Peyer's patch (tissue), 4 donors: ENCODE measurements around the gene TTC12. TPM values are rescaled to one million over a fixed set of nuclear protein-coding genes. Genes with fewer than 3 reads are reported as not detected.

Experiments used
- DNase-seq, 3 donors: peaks; one replicate each; pipeline ENCODE4 v3.0.0-alpha.2; 2017 to 2019
- H3K27ac ChIP-seq, 4 donors: fragments of 200-600 bp; sonication (generic); one replicate each; pipeline ENCODE4 v1.5.1; 2016 to 2019
- H3K27me3 ChIP-seq, 2 donors: fragments of 200-600 bp; sonication (generic); one replicate each; pipeline ENCODE4 v1.5.1; 2019
- H3K36me3 ChIP-seq, 3 donors: fragments of 200-600 bp; sonication (generic); one replicate each; pipeline ENCODE4 v1.5.1; 2016 to 2019
- H3K4me1 ChIP-seq, 4 donors: fragments of 200-600 bp; sonication (generic); one replicate each; pipeline ENCODE4 v1.5.1; 2016 to 2019
- H3K4me3 ChIP-seq, 4 donors: fragments of 200-600 bp; sonication (generic); 1 replicate in 3 of 4; 2 replicates in 1 of 4; pipeline ENCODE4 v1.5.1; 2016 to 2019; ENCODE audit warnings: mild to moderate bottlenecking in 1 of 4
- H3K9me3 ChIP-seq, 4 donors: fragments of 200-600 bp; sonication (generic); one replicate each; pipeline ENCODE4 v1.5.1; 2016 to 2019; ENCODE audit warnings: mild to moderate bottlenecking in 1 of 4
- POLR2A ChIP-seq, 2 donors: fragments of 450-650 bp; IDR thresholded peaks; one replicate each; pipeline ENCODE4 v1.5.1; 2017; ENCODE audit warnings: antibody characterized with exemption in 2 of 2, mild to moderate bottlenecking in 2 of 2, moderate library complexity in 2 of 2
- total RNA-seq, 4 donors: library from RNA; depleted of rRNA; stranded (reverse); fragments of >200 nt; gene quantifications; one replicate each; pipeline ENCODE4 v1.1.0, GENCODE V29; 2016
- TF ChIP-seq, protein P1 (sequence below), 6 experiments: fragments of 450-650 bp in 4 of 6; fragments of 200-600 bp in 2 of 6; sonication (generic) in 1 of 6; IDR thresholded peaks; one replicate each; pipeline ENCODE4 v1.5.1; 2017 to 2019; ENCODE audit warnings: antibody characterized with exemption in 6 of 6, mild to moderate bottlenecking in 3 of 6, moderate library complexity in 1 of 6

The TTC12 gene
- total RNA-seq, 4 donors from 2014 or later, result 6.3 to 62.7 (median 19.8) TPM

DNA sequence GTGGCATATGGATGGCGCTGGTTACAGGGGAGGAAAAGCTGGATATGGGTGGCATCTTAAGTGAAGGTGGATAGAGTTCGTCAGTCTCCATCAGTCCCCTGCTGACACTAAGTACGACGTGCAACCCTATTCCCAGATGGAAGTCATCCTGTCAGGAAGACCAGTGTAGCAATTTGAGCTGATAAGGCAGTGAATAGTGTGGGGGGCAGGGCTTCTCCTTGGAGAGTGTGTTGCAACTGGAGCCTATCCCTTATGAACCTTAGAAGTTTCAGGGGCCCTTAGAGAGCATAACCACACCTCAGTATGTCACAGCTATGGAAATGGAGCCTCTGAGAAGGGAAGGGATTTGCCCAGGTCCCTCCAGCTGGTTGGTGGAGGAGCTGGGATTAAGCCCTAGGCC is 37.1 kb downstream of the TTC12 start:
- no peak overlapping the region for H3K27ac ChIP-seq
- TF ChIP-seq, protein P1, sequence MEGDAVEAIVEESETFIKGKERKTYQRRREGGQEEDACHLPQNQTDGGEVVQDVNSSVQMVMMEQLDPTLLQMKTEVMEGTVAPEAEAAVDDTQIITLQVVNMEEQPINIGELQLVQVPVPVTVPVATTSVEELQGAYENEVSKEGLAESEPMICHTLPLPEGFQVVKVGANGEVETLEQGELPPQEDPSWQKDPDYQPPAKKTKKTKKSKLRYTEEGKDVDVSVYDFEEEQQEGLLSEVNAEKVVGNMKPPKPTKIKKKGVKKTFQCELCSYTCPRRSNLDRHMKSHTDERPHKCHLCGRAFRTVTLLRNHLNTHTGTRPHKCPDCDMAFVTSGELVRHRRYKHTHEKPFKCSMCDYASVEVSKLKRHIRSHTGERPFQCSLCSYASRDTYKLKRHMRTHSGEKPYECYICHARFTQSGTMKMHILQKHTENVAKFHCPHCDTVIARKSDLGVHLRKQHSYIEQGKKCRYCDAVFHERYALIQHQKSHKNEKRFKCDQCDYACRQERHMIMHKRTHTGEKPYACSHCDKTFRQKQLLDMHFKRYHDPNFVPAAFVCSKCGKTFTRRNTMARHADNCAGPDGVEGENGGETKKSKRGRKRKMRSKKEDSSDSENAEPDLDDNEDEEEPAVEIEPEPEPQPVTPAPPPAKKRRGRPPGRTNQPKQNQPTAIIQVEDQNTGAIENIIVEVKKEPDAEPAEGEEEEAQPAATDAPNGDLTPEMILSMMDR (IDR thresholded peaks at IDR 0.05), result no peak
- TF ChIP-seq POLR2A (IDR thresholded peaks at IDR 0.05), result no peak
- peaks cover 0 to 18% (median 0%) of the 10 kb centered on the region in 3 donors for H3K36me3 ChIP-seq
- H3K27me3 ChIP-seq, result no peaks in the 10 kb centered on the region
- DNase-seq, result no peak
- H3K4me3 ChIP-seq, result no peak overlapping the region
- peaks cover 0 to 8% (median 0%) of the 10 kb centered on the region in 4 donors for H3K9me3 ChIP-seq
- H3K4me1 ChIP-seq, result no peaks in the 10 kb centered on the region

DNA sequence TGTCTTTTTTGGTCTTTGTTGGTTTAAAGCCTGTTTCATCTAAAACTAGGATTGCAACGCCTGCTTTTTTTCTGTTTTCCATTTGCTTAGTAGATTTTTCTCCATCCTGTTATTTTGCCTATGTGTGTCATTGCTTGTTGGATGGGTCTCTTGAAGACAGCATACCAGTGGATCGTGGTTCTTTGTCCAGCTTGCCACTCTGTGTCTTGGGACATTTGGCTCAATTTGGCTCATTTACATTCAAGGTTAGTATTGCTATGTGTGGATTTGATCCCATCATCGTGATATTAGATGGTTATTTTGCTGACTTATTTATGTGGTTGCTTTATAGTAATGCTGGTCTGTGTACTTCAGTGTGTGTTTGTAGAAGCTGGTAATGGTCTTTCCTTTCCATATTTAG is 41.8 kb downstream of the TTC12 start:
- no peak for DNase-seq
- no peaks in the 10 kb centered on the region for H3K4me1 ChIP-seq
- peaks cover 0 to 53% (median 0%) of the 10 kb centered on the region in 3 donors for H3K36me3 ChIP-seq
- TF ChIP-seq POLR2A (IDR thresholded peaks at IDR 0.05), result no peak
- TF ChIP-seq, protein P1 (IDR thresholded peaks at IDR 0.05), result no peak
- H3K27me3 ChIP-seq, result no peaks in the 10 kb centered on the region
- peaks cover 0 to 8% (median 0%) of the 10 kb centered on the region in 4 donors for H3K9me3 ChIP-seq
- H3K27ac ChIP-seq, result no peak overlapping the region
- H3K4me3 ChIP-seq, result no peak overlapping the region

DNA sequence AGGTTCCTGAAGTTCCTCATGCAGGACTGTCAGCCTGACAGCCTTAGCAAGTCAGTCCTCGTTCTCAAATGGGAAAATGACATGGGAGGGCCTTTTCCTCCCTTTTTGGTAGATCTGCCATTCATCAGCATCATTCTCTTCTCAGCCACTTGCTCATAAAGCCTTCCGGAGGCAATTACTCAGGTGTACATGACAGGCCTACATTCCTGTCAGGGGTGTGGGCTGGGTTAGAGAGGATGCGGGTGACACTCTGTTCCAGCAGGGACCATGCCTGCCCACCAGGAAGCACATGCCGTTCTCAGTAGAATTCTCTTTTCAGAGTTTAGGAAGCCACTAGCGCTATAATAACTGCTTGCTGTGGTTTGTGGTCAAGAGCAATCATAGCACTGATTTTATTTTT is 49.0 kb downstream of the TTC12 start:
- Histone ChIP-seq H3K27me3 (no peaks in the 10 kb centered on the region), H3K27ac (no peak overlapping the region), H3K9me3 (no peaks in the 10 kb centered on the region), H3K36me3 (peaks cover 0 to 65% (median 0%) of the 10 kb centered on the region in 3 donors), H3K4me1 (no peaks in the 10 kb centered on the region), H3K4me3 (no peak overlapping the region)
- DNase-seq, result no peak
- TF ChIP-seq POLR2A (IDR thresholded peaks at IDR 0.05), result no peak
- TF ChIP-seq, protein P1 (IDR thresholded peaks at IDR 0.05), result no peak

DNA sequence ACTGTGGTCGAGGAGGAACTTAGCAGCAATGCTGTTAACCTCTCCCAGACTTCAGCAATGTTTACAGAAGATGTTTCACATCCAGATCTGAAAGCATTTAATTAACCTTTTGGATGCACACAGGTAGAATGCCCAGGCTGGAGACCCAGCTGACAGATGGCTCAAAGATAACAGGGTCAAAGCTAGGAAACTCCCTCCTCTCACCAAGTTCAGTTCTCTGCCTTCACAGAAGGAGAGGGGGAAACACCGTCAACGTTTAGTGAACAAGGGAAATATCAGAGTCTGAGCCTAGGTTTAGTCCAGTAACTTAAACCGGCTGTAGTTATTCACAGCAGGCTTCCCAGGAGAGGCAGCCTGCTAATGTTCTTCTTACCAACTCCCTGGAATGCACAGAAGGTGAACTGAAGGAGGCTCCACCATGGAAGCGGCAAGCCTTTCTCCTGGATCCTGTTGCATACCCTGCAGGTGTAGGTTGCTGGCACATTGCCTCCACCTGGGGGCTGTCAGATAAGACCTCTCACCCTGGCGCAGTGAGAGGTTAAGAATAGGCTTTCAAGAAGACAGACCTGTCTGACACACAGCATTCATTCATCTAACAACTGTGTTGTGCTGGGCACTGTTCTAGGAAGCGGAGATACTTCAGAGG is 49.7 kb downstream of the TTC12 start:
- no peaks in the 10 kb centered on the region for H3K4me1 ChIP-seq
- H3K36me3 ChIP-seq, result peaks cover 0 to 58% (median 0%) of the 10 kb centered on the region in 3 donors

DNA sequence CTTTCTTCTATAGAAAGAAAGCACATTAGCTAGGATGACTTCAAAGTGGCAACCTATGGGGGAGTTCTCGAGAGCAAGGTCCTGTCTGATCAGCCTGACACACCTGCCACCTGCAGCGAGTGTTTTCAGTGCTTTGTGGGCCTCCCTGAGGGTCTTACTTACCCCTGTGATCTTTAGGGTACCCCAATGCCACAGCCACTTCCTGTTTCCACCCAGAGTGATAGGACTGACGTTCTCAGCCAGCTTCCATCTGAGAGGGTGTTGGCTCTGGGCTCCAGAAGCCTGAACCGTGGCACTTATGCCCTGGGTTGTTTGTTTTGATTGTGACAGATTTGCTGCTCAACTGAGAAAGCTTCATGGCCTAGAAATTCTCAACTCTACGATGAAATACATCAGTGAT is 51.5 kb downstream of the TTC12 start:
- H3K4me1 ChIP-seq, result no peaks in the 10 kb centered on the region
- H3K27ac ChIP-seq, result no peak overlapping the region
- DNase-seq, result no peak
- no peaks in the 10 kb centered on the region for H3K9me3 ChIP-seq
- peaks cover 0 to 42% (median 0%) of the 10 kb centered on the region in 3 donors for H3K36me3 ChIP-seq
- H3K4me3 ChIP-seq, result no peak overlapping the region
- TF ChIP-seq POLR2A (IDR thresholded peaks at IDR 0.05), result no peak
- TF ChIP-seq, protein P1 (IDR thresholded peaks at IDR 0.05), result no peak
- no peaks in the 10 kb centered on the region for H3K27me3 ChIP-seq

More for the DNA sequence above, 49.7 kb downstream of the TTC12 start:
- Histone ChIP-seq H3K4me3 (no peak overlapping the region), H3K27ac (no peak overlapping the region), H3K9me3 (no peaks in the 10 kb centered on the region), H3K27me3 (no peaks in the 10 kb centered on the region)
- no peak for TF ChIP-seq POLR2A (IDR thresholded peaks at IDR 0.05)
- TF ChIP-seq, protein P1 (IDR thresholded peaks at IDR 0.05), result no peak
- DNase-seq, result no peak
